A549 (cell line): ENCODE results near the gene INTS6.

Experiments used
- RAD21 ChIP-seq, 2 experiments: fragments of >200 bp in 1 of 2; sonication (Bioruptor Twin) in 1 of 2; formaldehyde crosslinking in 1 of 2; IDR thresholded peaks in 1 of 2; conservative IDR thresholded peaks in 1 of 2; 2 replicates in 1 of 2; 3 replicates in 1 of 2; pipeline ENCODE4 v1.6.1; 2012 to 2018; ENCODE audit warnings: inconsistent platforms in 1 of 2
- RFX5 ChIP-seq: fragments of 450-650 bp; IDR thresholded peaks from 2 replicates; pipeline ENCODE4 v1.7.1; 2014; ENCODE audit warnings: antibody characterized with exemption, mild to moderate bottlenecking, moderate library complexity

DNA sequence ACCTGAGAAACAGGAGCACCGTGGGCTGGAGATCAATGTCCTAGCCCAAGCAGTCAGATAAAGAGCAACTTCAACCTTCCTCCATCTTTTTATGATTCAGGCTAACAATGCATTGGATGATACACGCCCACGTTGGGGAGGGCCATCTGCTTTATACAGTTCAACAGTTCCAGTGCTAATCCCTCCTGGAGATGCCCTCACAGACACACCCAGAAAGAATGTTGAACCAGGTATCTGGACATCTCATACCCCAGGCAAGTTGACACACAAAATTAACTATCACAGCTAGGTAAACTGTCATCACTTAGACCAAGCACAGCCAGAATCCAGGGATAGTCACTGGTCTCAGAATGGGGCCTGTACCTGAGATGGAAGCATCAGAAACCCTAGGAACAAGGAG, 134.0 kb downstream of the INTS6 start:
- no peak for TF ChIP-seq RAD21 (conservative IDR thresholded peaks at IDR 0.05 in 1 of 2, IDR thresholded peaks at IDR 0.05 in 1 of 2)
- TF ChIP-seq RFX5, result no peak
